Measurements from ENCODE around the gene TTC3.

DNA sequence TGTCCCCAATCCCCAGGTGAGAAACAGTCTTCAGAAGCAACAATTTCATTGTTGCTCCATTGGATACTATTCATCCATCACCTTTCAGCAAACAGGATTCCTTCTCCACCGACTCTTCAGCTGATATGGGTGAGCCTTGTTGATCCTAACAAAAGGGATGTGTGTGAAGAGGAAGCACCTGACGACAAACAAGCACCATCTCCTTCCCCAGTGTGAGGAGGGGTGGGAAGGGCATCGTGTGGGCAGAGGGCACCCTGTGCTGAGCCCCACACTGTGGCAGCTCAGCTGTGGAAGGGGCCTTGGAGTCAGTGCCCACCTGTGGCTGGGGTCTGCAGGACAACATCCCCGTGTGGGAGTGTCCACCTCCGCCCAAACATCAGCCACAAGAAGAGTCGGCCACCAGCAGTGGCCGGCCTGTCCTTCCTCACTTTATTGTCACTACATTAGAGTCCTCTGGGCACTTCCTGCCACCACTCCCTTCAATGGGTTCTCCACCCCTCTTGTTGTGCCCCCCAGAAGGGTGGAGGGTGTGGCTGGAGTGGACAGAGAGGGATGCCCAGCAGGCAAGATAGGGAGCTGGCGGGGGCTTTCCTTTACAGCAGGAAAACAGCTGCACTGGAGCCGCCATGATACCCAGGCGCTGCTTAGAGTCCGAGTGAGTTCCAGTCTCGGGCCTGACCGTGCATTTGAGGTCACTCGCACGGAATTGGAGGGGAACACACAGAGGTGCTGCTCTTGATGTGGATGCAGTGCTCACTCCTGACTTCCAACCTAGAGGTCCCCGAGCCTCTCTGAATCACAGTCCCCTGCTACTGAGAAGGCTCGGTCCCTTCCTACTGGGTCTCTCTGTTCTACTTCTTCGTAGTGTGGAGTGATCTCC is 153.2 kb downstream of the TTC3 start:
- TF ChIP-seq, protein P1, sequence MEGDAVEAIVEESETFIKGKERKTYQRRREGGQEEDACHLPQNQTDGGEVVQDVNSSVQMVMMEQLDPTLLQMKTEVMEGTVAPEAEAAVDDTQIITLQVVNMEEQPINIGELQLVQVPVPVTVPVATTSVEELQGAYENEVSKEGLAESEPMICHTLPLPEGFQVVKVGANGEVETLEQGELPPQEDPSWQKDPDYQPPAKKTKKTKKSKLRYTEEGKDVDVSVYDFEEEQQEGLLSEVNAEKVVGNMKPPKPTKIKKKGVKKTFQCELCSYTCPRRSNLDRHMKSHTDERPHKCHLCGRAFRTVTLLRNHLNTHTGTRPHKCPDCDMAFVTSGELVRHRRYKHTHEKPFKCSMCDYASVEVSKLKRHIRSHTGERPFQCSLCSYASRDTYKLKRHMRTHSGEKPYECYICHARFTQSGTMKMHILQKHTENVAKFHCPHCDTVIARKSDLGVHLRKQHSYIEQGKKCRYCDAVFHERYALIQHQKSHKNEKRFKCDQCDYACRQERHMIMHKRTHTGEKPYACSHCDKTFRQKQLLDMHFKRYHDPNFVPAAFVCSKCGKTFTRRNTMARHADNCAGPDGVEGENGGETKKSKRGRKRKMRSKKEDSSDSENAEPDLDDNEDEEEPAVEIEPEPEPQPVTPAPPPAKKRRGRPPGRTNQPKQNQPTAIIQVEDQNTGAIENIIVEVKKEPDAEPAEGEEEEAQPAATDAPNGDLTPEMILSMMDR (IDR thresholded peaks at IDR 0.05): no peak
- no peak for TF ChIP-seq POLR2A (IDR thresholded peaks at IDR 0.05)
- no peak for TF ChIP-seq POLR2AphosphoS5 (IDR thresholded peaks at IDR 0.05)
